HG02642 (cell line): ENCODE data around the gene HELZ2.
A peak's percentile ranks its signal among the peaks of the same experiment; 100 is the strongest.
"Not testable (repeated sequence)": the region's sequence is repeated elsewhere in the genome, so short reads cannot be mapped to it uniquely, and the experiment has no call there.

ENCODE experiments used
- ATAC-seq: cut with Tn5 transposase; IDR thresholded peaks from one replicate; pipeline ENCODE4 v1.9.1; 2021; ENCODE audit warnings: mild to moderate bottlenecking; ENCODE audit not compliant: unreplicated experiment, poor library complexity

Gene HELZ2

DNA sequence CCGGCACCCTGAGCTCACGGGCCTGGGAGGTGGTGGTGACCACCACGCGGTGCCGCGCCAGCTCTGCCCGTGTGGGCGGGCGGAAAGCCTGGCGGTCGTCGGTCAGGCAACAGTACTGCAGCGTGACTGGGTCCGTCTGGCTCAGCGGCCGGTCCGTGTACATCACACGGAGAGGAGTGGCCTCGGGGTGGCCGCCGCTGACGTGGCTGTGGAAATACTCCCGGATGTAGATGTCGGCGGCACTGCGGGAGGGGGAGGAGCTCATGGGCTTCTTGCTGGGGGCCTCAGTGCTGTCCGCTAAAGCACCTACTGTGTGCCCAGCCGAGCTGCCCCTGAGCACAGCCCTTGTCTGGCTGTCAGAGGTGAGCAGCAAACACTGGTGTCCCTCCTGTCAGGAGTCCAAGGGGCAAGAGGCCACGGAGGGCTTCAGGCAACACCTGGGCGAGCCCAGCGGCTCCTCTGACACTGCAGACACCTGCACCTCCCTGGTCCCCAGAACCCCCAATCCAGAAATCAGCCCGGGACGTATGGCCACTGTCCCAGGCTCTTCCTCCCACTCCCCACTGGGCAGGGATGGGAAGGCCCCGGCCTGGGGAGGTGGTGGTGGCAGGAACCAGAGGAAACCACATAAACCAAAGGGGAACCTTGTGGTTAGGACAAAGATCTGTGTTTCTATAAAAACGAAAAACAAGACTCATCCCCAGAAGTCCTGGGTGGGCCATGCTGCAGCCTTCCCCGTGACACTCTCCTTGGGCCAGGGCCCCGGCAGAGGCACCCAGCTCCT is 6.5 kb downstream of the HELZ2 start:
- ATAC-seq: peak; percentile 61

DNA sequence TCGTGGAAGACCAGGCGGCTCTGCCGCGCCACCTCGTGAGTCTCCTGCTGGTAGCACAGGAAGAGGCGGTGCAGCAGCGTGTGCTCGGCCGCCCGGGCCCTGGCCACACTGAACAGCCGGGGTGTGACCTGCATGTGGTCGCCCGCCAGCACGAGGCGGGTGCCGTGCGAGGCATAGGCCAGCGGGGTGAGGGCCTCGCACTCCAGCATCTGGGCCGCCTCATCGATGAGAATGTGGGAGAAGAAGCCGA is 7.0 kb downstream of the HELZ2 start:
- no peak for ATAC-seq

DNA sequence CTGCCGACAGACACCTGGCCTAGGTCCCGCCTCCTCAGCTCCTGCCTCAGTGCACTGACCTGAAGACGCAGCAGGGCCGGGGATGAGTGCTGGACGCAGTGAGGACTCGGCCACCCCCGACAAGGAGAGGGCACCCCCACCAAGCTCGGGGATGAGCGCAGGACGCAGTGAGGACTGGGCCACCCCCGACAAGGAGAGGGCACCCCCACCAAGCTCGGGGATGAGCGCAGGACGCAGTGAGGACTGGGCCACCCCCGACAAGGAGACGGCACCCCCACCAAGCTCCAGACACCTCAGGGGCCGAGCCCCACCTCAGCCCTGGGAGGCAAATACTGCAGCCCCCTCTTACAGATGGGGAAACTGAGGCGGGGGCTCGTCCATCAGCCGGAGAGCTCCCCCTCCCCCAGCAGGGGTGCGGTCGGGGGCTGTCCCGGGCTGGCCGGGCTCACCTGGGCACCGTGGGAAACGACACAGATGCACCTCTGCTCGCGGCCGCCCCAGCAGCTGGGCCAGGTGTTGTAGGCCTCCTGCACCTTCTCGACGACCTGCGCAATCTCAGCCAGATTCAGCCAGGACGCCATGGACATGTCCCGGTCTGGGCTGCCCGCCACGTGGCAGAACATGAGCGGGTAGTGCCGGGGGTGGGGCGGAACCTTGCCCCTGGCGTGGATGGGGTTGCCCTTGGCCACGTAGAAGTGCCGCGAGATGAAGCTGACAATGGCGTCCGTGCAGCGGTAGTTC is 7.5 kb downstream of the HELZ2 start:
- no peak for ATAC-seq

DNA sequence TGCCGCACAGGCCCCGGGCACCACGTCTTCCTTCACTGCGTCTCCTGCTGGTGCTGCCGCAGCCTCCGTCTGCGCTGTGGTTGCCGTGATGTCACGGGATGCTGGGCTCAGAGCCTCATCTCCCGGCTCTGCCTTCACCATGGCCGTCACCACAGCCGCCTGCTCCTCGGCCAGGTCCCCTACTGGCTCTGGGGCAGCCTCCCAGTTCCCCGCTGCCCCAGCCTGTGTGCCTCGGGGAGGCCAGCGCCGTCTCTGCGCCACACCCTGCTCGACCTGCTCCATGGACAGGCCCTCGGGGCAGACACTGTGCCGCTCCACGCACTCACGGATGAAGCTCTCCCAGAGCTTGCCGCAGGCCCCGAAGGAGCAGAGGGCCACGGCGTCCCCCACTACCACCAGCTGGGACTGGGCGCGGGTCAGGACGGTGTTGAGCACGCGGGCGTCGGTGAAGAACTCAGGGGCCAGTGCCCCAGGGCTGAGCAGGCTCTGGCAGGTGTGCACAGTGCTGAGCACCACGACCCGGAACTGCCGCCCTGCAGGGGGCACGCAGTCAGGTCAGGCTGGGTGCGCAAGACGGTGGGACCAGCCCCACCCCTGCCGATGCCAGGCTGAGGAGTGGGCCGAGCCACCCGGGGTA is 8.2 kb downstream of the HELZ2 start:
- ATAC-seq: no peak

DNA sequence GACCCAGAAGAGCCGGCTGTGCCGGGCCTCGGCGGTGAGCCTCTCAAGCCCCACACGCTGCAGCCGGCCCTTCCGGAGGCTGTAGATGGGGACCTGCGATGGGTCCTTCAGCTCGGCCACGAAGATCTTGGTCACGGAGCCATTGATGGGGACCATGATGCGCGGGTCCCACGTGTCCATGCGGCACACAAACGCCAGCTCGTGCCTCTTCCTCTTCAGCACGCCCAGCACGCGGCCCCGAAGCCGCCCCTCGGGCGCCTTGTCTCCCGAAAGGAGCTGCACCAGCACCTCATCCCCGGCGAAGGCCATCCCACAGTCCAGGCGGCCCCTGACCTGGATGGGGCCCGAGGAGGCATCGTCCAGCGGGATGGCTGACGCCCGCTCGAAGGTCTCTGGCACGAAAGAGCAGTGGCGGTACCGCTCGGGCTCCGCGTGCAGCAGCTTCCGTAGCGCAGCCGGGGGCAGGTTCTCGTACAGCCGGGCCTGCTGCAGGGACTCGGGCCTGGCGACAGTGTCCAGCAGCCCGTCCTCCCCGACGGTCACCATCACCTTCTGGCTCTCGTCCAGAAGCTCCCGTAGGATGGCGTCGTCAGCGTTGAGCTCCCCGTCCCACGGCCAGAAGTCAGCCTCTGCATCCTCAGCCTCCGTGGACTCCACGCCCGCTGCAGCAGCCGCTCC is 8.9 kb downstream of the HELZ2 start:
- ATAC-seq: no peak

DNA sequence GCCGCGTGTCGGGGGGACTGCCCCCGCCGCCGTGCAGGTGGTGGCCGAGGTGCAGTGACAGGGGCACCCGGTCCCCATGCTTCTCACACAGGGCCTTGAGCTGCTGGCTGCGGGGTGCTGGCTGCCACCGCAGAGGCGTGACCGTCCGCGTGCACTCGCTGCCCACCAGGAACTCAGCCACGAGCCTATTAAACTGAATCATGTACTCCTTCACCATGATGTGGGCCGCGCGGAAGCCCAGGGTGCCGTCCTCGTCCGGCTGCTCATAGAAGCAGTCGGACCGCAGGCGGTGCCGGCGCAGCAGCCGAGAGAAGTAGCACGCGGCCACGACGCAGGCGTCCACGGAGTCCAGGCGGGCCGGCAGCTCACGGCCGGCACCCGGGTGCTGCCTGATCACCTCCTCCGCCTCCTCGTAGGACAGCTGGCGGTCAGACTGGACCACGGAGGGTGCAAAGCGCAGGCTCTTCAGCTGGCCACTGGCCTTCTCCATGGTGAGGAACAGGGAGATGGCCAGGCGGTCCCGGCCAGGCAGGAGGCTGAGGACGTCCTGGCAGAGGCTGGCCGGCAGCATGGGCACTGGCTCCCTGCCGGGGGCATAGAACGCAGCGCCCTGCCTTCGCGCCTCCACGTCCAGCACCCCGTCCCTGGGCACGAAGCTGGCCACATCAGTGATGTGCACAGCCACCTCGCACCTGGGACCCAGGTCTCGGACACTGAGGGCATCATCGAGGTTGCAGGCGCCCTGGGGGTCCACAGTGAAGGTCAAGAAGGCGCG is 9.8 kb downstream of the HELZ2 start:
- ATAC-seq: no peak

DNA sequence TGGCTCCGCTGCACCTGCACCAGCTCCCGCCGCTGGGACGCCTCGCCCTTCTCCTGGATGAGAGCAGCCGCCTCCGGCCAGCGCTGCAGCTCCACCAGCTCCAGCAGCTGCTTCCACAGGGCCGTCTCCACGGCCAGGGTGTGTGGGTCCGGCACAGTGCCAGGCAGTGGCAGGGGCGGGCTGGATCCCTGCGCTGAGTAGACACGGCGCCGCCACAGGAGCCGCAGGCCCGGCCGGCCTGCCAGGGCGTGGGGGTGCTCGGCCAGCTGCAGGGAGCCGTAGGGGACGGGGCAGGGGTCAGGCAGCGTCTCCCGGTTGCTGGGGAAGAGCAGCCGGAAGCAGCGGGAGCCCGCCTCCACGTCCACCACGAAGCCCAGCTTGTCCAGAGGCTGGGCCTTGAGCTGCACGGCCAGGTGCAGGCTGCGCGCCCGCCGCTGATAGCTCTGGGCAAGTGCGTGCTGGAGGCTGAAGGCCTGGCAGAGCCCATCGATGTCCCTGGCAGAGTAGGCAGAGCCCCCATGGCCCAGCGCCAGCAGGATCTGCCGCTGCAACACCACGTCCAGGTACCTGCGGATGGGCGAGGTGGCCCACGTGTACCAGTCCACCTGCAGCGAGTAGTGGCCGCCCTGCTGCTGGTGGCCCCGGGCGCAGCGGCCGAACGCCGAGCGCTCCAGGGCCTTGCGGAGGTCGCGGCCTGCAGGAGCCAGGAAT is 10.7 kb downstream of the HELZ2 start:
- ATAC-seq: no peak

DNA sequence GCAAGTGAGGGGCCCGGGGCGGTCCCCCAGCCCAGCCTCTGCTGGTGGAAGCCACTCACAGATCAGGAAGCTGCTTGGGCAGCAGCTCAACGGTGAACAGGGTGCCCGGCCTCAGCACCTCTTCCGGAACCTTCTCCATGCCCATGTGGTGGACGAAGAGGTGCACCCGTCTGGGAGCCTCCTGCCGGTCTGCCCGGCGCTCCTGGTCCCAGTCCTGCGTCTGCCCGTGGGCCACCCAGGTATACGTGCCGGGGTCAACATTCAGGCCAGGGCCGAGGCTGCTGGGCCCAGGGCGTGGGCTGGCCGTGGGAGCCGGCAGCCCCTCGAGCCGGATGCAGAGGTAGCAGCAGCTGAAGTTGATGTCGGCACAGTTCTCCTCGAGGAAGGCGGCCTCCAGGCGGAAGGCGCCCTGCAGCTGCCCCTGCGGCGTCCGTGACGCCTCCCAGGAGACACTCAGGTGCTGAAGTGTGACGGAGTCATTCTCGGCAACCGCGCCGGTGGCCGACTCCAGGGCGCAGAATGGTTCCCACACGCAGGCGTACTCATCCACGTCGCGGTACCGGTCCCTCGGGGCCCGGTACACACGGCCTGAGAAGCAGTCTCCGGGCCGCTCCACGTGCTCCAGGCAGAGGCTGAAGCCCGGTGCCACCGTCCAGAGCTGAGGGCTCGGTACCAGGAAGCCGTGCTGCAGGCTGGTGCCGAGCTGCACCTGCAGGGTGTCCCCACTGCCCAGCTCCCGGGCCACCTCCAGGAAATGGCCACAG is 11.4 kb downstream of the HELZ2 start:
- no peak for ATAC-seq

DNA sequence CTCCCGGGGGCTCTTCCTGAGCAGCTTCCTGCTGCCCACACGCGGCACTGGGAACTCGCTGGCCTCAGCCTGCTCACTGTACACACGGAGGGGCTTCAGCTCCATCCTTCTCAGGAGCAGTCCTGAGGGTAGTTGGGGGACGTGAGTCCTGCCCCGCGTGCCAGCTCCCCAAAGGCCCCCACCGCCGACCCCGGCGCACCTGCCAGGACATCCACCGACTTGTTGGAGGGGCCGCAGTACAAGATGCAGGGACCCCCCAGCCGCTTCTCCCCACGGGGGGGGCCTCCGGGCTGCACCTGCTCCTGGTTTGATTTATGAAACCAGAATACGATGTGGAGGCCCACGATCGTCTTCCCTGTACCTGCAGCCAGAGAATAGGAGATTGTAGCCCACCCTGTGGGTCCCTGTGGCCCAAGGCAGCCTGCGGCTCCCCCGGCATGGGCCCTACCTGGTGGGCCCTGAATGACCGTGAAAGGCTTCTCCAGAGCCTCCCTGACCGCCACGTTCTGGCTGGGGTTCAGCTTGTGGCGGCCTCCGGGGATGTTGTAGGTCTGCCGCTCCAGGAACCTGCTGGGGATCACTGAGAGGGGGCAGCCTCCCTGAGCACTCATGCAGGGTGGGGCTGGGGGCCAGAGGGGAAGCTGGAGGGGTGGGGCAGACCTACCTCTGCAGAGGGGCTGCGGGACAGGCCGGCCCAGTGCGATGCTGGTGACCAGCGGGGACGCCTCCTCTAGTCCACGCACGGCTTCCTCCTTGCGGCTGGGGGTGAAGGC is 12.2 kb downstream of the HELZ2 start:
- ATAC-seq: no peak

DNA sequence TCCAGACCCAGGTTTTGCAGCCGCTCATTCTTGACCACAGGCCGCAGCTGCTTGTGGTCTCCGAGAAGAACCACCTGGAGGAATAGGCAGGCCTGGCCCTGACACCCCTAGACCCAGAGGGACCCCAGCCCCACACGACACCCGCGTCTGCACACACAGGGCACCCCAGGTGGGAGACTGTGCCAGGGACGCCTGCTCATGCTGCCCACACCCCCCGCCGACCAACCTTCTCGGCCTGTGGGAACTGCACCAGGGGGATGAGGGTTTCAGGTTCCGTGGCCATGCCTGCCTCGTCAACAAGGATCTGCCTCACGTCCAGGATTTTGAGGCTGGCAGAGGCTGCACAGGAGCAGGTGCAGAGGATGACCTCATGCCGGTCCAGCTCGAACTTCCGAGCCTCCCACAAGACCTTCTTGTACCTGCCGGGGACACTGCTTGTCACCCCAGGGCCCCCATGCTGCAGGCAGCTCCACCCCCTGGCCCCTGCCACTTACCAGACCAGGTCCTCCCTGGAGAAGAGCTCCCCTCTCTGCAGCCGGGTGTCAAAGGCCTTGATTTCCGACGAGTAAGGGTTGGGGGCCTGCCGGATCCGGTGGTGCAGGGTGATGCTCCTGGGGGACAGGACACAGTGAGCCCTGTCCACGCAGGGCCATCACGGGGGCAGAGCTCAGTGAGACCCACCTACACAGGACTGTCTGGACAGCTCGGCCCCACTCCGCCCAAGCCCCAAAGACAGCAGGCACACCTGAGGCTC is 13.0 kb downstream of the HELZ2 start:
- no peak for ATAC-seq

DNA sequence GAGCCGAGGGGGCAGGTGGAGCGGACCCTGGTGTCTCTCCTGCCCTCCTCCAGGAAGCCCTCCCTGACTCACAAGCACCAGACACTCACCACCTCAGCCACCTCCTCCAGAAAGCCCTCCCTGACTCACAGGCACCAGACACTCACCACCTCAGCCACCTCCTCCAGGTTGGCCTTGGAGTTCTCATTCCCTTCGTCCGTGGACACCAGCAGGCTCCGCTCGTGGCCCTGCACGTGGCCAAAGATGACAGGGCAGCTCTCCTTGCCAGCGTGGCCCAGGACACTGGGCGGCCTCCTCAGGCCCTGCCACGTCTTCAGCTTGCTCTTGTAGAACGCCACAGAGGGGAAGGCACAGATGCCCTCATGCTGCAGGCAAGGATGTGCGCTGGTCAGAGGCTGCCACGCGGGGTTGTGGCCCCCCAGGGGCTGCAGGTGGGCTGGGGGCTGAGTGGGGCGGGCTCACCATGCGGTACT is 13.7 kb downstream of the HELZ2 start:
- no peak for ATAC-seq

DNA sequence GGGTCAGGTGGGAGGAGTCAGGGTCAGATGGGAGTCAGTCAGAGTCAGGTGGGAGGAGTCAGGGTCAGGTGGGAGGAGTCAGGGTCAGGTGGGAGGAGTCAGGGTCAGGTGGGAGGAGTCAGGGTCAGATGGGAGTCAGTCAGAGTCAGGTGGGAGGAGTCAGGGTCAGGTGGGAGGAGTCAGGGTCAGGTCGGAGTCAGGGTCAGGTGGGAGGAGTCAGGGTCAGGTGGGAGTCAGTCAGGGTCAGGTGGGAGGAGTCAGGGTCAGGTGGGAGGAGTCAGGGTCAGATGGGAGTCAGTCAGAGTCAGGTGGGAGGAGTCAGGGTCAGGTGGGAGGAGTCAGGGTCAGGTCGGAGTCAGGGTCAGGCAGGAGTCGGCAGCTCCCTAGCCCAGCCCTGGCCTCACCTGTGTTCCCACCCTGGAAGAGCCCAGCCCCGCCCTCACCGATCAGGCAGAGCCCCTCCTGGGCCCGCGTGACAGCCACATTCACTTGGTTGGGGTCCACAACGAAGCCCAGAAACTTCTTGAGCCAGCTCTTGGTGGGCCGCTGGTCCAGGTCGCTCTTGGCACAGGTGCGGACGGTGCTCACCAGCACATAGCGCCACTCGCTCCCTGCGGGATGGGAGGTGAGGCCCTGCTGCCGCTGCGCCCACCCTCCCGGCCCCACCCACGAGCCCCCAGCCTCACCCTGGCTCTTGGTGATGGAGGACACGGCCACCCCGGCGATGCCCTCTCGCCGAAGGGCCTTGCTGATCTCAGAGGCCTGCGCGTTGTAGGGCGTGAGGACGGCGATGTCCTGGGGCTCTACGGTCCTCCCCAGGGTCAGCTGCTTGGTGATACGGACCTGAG is 14.3 kb downstream of the HELZ2 start:
- ATAC-seq: not testable (repeated sequence)

DNA sequence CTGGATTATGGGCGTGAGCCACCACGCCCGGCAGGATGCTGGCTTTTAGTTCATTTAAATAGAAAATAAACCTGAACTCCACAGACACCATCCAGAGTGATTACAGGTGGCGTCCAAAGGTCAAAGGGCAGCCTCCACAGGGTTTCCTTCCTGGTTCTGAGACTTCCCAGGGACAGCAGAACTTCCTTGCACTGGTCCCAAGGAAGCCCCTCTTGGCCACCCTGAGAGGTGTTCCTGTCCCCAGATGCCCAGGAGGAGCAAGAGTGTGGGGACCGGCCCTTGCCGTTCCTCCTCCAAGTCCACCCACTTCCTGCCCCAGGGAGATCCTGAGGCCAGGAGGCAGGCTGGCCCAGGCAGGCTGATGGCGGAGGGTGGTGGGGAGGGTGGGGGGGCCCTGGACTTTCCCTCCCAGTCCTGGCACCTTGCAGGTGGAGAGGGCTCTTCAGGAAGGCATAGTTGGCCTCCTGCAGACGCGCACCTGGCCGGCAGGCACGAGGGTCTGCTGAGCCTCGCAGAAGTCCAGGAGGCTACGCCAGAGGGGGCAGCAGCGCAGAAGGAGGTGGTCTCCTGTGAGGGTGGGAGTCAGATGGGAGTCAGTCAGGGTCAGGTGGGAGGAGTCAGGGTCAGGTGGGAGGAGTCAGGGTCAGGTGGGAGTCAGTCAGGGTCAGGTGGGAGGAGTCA is 15.1 kb downstream of the HELZ2 start:
- ATAC-seq: no peak

DNA sequence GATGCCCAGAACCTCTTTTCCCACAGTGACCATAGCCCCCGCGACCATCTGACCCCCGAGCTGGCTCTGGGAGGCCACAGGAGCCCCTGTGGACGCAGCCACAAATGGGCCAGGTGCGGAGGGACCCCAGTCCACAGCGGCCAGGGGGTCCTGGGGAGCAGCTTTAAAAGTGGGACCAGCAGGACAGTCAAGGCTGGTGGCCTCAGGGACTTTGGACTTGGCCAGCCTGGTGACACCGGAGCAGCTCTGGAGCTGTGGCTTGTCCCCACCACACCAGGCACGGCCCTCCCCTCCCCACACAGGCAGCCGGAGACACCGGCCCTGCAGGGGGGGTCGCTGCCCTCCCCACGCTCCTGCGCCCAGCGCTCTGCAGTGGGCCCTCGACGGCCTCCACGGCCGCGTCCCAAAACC is 16.6 kb downstream of the HELZ2 start:
- ATAC-seq: no peak

DNA sequence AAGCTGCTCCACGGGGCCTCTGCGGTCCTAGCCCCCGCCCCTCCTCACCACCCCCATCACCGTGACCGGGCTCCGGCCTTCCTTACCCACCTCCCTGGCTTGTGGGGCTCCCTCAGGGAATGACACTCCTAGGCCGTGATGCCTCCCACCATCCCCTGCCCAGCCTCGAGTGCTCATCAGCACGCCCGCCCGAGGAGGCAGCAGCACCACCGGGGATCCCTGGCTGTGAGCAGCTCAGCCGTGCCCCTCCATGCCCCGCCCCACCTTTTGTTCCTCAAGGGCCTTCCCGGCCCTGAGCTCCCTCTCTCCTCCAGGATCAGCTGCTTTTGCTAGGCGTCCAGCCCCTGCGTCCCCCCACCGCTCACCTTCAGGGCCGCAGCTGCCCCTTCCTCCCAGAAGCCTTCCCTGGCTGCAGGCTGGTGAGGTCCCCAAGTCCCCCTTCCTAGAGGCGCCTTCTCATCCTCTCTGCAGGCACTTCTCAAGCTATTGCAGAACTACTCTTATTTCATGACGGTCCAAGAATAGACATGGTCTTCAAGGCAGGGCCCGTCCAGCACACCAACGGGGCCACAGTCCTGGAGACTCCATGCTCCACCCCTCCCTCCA is 17.1 kb downstream of the HELZ2 start:
- no peak for ATAC-seq
